ENCODE data around the gene ECHS1.

GRCh38 chr10:133351408-133352318 is 21.5 kb downstream of the ECHS1 start:
- TF ChIP-seq POLR2AphosphoS5 (IDR thresholded peaks at IDR 0.05) (no peak), CTCF (IDR thresholded peaks at IDR 0.05; ENCODE audit: poor library complexity, severe bottlenecking) (no peak), EZH2 (IDR thresholded peaks at IDR 0.05; ENCODE audit: borderline replicate concordance, insufficient read depth, low read length, poor library complexity, severe bottlenecking) (no peak), EP300 (conservative IDR thresholded peaks at IDR 0.05; ENCODE audit: poor library complexity, severe bottlenecking) (no peak), SMC3 (conservative IDR thresholded peaks at IDR 0.05; ENCODE audit: poor library complexity) (no peak), TAF1 (IDR thresholded peaks at IDR 0.05; ENCODE audit: low read depth) (no peak)

Measured in neural cell (in vitro differentiated cells).